LNCAP (cell line): ENCODE measurements around the gene CSF2.

Experiments used
- CTCF ChIP-seq: fragments of 450-650 bp; IDR thresholded peaks from 2 replicates; pipeline ENCODE4 v1.5.1; 2017; ENCODE audit warnings: mild to moderate bottlenecking

The CSF2 gene

GRCh38 chr5:132087176-132087575 is 13.6 kb downstream of the CSF2 start:
- no peak for TF ChIP-seq CTCF

GRCh38 chr5:132087661-132088060 is 14.1 kb downstream of the CSF2 start:
- no peak for TF ChIP-seq CTCF

GRCh38 chr5:132089363-132089762 is 15.8 kb downstream of the CSF2 start:
- TF ChIP-seq CTCF = no peak

GRCh38 chr5:132090107-132090506 is 16.5 kb downstream of the CSF2 start:
- TF ChIP-seq CTCF = no peak

GRCh38 chr5:132093271-132093670 is 19.7 kb downstream of the CSF2 start:
- no peak for TF ChIP-seq CTCF

GRCh38 chr5:132094393-132095076 is 20.9 kb downstream of the CSF2 start:
- TF ChIP-seq CTCF = no peak

- TF ChIP-seq CTCF = no peak
These were observed 21.5 kb downstream of the CSF2 start for GRCh38 chr5:132095077-132095410.

GRCh38 chr5:132095424-132095972 is 21.9 kb downstream of the CSF2 start:
- TF ChIP-seq CTCF = no peak
